ENCODE data around the gene MEIOB.
"Not testable (repeated sequence)": the region's sequence is repeated elsewhere in the genome, so short reads cannot be mapped to it uniquely, and the experiment has no call there.

The MEIOB gene, protein sequence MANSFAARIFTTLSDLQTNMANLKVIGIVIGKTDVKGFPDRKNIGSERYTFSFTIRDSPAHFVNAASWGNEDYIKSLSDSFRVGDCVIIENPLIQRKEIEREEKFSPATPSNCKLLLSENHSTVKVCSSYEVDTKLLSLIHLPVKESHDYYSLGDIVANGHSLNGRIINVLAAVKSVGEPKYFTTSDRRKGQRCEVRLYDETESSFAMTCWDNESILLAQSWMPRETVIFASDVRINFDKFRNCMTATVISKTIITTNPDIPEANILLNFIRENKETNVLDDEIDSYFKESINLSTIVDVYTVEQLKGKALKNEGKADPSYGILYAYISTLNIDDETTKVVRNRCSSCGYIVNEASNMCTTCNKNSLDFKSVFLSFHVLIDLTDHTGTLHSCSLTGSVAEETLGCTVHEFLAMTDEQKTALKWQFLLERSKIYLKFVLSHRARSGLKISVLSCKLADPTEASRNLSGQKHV

DNA sequence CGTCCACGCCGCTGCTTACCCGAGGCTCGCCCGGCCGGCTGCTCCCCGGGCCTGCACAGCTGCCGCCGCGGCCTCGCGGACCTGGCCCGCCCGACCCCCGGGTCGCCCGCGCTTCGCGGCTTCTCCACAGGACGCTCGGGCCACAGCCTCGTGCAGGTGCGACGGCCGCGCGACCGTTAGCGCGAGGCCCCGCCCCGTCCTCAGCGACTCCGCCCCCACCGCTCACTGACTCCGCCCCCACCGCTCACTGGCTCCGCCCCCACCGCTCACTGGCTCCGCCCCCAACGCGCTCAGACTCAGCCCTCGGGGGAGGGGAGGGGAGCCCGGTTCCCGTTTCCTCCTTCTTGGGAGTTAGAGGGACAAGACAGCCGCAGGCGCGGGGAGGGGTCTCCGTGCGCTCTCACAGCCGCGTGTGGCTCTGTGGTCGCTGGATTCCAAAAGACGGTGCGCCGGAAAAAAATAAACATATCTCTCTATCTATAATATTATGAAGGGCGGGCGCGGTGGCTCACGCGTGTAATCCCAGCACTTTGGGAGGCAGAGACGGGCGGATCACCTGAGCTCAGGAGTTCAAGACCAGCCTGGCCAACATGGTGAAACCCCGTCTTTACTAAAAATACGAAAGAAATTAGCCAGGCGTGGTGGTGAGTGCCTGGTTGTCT lies at the start of gene MEIOB:
Gene MEIOB (minus strand): TSS at position 191 of the 662 bp plus-strand sequence. CDS start 3,989 bp downstream, outside the sequence.
- DNase-seq = peak; percentile 19

DNA sequence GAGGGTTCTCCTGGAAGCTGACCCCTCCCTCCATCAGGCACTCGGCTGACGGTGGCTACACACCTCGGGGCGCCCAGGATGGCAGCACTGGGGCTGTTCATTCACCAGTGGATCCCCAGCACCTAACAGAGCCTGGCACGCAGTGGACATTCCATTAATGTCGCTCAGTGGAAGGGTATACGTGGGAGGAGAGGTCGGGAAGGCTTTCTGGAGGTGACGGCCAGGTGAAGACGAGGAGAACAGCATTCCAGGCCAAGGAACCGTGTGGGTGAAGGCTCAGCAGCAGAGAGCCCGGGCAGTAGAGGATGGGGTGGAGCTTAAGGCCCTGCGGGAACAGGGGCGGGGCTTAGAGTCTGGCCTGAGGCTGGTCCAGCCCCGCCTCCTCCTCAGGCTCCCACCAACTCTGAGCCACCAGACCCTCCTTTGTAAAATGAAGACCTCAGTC lies 48.8 kb upstream of the MEIOB start:
- no peak for DNase-seq

DNA sequence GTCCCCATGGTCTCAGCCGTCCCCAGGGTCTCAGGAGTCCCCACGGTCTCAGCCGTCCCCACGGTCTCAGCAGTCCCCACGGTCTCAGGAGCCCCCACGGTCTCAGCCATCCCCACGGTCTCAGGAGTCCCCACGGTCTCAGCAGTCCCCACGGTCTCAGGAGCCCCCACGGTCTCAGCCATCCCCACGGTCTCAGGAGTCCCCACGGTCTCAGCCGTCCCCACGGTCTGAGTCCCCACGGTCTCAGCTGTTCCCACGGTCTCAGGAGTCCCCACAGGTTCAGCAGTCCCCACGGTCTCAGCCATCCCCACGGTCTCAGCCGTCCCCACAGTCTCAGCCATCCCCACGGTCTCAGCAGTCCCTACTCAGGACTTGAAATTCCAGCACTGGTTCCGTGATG lies 48.2 kb upstream of the MEIOB start:
- DNase-seq = not testable (repeated sequence)

DNA sequence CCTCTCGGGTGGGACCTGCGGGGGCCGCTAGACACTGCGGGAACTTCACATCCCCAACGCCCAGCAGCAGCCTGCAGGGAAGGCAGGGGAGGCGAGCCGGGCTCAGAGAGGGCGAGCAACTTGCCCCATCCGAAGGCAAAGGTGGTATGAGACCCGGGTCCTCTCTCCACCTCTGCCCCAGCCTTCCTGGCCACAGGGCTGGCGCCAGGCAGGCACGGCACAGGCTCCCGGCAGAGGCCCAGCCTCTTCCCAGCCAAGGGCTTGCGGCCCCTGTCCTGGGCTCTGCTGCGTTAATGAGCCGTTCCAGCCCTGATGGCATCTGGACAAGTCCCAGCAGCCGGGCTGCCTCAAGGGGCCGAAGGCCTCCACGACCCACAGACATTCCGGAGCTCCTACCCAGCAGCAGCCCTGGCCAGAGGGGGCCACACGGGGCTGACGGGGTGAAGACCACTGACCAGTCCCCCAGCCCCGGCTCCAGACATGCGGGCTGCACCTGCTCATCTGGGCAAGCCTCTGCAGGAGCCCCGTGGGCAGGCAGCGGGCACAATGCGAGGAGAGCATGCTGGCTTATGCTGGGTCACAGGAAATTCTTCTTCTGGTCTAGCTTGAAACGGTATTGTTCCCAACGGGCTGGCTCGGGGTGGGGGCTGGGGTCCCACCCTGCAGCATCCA lies 47.5 kb upstream of the MEIOB start:
- DNase-seq = no peak

DNA sequence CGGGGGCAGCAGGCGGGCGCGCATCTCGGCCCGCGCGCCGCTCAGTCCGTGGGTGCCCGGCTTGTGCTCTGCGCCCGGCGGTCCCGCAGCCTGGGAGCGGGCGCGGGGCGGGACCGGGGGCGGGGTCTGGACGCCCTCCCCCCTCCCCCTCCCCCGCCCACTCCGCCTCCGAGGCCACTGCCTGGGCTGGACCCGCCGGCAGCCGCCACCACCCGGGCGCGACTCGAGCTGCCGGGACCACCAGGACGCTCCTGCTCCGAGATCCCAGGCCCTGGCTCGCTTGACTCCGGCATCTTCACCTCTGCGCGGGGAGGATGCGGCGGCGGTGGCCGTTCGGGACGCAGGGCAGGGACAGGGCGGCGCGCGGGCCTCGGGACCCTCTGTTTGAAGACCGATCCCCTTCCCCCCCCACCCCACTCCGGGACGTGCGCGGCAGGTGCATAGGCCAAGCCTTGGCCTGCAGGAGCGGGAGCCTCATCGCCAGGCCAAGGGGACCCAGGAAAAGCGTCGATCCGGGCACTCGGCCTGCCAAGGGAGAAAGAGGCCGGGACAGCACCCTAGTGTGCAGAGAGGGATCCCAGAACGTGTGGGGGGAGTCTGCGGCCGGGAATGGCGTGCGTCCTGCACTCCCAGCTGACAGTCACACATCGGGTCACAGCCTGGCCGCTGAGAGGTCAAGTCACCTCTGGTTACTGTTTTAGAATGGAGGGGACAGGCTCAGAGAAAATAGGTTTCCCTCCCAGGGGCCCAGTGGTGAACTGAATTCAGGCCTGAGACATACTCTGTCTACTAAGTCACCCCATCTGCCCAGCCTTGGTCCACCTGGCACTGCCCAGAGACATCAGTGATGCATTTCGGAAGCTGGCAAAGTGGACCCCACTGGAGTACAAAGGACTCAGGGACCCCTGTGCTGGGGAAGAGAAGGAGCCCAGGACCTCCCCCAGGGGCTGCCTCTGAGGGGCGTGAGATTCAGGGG lies 46.7 kb upstream of the MEIOB start, which contains the start of gene HS3ST6:
Gene HS3ST6 (minus strand): TSS at position 65 of the 976 bp plus-strand sequence. CDS start 92 bp downstream, outside the sequence.
- no peak for DNase-seq

DNA sequence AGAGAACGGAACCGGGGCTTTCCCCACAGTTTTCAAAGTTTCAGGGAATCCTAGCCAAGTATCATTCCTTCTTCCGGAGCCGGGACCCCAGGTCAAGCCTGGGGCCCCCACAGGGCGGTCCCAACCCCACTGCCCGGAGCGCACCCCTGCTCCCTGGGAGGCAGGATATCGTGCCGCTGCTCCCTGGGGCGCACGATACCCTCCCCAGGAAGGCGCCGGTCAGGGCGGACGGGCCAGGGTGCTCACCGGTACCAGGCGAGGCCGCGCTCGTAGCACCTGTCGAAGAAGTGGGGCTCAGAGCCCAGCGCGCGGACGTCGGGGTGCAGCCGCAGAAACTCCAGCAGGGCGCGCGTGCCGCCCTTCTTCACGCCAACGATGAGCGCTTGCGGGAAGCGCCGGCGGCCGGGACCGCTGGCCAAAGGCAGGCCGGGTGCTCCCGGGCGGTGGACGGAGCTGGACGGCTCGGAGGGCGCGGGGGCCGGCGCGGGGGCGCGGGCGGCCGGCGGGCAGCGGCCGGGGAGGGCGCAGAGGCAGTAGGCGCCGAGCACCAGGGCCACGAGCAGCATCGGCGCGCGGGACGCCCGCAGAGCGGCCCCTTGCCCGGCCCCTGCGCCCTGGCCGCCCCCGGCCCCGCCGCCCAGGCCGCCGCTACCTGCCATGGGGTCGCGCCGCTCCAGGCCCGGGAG lies 45.8 kb upstream of the MEIOB start:
- no peak for DNase-seq

DNA sequence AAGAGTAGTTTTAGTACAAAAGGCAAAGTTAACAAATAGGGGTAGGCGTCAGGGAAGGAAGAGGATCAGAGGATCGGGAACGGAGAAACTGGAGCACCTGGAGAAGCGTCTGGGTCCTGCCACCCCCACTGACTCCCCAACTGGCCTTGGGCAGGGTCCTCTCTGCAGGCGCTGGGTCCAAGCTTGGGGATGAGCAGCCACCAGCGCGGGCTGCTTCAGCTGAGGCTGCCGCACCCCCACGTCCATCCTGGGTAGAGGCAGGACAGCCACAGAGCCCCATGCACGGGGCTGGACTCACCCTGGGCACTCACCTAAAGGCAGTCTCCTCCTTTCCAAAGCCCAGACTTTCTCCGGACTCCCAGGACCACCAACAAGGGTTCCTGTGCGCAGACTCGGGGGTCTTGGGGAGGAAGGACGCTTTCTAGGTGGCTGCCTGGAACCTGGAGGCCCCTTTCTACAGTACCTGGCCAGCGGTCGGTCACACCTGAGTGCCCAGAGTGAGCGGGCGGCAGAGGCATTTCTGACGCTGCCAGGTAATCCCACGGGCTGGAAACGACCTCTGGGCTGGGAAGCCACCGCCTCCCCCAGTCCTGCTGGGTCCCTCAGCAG lies 45.2 kb upstream of the MEIOB start:
- DNase-seq = no peak

DNA sequence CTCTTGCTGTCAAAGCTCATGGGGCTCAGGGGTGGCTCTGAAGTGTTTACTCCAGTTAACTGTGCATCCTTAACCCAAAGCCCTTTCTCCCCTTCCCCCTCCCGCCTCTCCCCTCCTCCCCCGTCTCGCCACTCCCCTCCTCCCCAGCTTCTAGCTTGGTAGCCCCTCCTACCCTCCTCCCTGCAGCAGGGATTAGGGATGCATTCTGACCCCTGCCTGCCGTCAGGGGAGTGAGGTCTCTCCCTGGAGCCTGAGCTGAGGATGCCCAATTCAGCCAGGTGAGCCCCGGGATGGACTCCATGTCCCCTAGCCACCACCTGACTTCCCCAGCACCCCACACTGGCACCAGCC lies 44.7 kb upstream of the MEIOB start:
- DNase-seq = no peak

DNA sequence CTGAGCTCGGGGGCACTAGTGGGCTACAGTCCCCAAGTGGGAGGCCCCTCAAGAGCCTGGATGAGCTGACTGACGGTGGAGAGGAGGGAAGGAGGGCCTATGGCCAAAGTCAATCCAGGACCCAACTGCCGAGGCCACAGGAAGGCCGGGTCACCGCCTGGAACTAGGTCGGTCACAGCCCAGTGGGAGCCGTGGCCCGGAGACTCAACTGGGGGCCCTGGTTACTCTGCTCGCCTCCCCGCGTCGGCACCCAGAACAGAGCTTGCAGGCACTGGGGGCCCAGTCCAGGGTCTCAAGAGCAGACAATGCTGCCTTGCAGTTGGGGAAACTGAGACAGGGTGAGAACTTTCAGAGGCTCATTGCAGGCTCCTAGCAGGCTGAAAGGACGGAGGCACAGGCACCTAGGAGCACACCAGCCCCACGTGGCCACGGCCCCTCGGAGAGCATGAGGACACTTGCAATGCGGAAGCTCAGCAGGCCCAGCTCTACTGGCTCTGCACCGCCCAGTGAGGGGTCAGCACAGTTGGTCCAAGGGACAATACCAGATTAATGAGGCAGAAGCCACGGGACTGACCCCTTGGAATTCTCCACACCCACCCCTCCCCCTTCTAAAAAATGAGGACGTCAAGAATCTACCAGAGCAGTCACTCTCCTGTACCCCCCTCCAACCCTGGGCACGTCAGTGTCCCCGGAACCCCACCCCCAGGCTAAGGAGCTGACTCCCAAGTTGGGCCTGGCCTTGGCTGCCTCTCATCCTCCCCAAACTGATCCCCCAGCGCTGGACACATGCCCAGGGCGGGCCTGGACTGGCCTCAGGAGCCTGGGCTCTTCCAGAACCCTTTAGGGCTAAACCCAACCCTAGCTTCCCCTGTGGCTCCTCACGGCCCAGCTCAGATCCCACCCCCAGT lies 44.0 kb upstream of the MEIOB start:
- DNase-seq = no peak

DNA sequence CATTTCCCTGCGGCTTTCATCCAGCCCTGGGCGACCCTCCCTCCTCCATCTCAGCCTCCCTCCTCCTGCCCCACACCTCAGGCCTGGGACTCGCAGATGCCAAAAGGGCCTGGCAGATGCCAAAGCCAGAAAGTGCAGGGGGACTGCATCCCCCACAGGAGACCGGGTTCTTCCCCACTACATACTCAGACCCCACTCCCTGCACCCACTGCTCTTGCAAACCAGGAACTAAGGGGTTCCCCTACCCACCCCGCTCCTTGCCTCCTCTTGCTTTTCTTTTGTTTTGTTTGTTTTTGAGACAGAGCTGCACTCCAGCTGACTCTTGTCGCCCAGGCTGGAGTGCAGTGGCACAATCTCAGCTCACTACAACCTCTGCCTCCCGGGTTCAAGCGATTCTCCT lies 43.0 kb upstream of the MEIOB start:
- no peak for DNase-seq

DNA sequence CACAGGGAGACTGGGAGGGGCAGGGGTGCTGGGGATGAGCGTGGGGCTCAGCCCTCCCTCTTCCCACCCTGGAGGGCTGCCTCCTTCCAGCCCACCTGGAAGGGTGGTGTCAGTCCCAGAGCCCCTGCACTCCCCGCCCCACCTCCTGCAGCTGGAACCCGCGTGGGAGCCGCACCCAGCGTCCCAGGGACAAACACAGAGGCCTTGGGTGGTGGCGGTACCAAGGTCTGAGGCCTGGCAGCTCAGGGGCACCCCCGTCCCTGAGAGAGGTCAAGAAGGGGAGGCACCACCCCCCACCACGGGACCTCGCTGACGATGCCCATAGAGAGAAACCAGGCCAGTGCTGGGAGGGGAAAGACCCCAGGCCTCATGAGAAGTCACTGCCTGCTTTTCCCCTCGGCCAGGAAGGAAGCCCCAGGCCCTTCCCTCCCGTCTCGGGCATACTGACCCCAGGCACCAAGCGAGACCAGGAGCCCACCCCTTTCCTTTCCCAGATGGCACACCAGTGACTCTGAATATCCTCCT lies 42.2 kb upstream of the MEIOB start:
- no peak for DNase-seq

DNA sequence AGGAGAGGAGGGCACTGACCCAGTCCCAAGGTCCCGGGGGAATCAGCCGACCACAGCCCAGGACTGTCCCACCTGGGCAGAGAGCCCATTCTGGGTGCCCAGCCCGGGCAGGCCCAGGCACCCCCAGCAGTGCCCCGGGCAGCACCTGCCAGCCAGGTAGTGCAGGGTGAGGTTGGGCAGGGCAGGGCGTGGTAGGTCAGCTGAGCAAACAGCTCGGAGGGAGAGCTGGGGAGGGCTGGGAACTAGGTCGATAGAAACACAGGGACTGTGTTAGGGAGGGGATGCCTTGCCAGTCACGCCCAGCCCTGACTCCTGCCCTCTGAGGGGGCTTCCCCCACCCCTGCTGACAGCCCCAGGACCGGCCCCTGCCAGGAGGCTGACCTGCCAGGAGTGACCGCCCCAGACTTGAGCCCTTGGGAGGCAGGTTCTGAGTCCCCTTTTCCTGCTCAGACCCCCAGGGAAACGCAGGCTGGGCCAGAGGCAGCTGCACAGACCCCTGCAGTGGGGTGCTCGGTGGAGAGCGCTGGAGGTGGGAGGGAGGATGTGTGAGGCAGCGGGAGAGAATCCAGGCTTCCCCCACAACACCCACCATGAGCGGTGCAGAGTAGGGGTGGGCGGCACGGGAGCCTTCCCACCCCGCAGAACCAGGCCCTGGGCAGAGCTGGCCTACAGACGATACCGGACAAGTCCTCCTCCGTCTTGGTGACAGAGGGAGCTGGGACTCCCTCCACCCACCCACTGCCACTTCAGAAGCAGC lies 41.5 kb upstream of the MEIOB start:
- no peak for DNase-seq

DNA sequence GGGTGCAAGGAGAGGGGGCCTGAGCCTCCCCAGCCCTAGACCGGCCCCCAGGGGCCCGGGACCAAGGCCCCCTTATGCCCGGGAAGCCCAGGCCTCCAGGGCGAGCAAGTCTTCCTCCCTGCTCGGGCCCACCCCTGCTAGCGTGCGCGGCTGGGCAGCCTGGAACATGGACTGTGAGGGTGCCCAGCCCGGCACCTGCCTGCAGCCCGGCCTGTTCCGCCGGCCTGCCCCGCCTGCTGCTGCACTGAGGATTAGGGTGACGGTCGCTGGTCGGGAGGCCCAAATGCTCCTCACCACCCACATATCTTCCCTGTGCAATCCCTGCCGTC lies 40.2 kb upstream of the MEIOB start:
- DNase-seq = no peak

DNA sequence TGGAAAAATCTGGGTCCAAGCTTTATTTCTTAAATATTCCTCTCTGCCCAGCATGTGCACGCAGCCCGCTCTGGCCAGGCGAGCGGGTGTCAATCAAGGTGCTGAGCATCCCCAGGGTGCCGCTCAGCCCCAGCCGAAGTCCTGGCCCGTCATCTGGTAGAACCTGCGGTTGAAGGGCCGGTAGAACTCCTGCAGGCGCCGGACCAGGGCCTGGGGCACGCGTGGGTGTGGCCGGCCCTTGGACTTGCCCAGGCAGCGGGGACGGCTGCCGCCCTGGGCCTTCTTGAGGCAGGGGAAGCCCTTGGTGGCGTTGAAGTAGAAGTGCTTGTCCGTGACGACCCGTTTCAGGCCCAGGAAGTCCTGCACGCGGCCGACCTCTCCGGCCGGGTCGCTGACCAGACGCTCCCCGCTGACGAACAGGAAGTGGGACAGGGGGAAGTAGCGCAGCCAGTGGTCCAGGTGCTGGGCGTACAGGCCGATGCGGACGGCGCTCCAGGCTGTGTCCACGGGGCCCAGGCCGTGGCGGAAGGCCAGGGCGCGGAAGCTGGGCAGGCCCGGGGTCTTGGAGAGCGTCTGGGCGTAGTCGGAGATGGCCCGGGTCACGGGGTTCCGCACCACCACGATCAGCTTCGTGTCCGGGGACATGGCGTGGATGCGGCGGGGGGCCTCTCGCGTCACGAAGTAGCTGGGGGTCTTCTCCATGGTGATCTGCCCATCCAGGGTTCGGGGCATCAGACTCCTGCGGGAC lies 39.7 kb upstream of the MEIOB start:
- DNase-seq = no peak

DNA sequence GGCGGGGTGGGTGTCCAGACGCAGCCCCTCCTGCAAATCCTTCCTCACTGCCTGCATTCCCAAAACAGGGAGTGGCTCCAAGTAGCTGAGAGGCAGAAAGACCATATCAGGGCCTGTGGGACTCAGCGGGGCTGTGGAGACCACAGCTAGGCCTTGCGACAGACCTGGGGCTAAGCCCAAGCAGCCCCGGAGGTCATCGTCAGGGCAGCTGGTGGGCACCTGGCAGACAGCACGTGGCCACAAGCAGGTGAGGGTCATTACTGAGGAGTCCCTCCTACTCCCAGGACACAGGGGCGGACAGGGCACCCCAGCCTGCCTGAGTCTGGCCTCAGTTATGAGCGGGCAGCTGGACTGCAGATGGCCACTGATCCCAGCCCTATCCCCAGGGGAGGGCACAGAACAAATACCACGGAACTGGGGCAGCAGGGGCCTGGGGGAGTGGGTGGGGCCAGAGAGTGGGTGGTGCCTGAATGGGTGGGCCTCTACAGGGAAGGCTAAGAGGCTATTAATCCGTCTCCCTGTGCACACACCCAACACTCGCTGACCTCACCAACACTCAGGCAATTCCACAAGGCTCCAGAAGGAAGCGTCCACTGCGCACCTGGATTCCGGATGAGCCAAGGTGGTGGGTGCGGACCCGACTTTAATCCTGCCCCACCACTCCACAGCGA lies 37.7 kb upstream of the MEIOB start:
- no peak for DNase-seq

DNA sequence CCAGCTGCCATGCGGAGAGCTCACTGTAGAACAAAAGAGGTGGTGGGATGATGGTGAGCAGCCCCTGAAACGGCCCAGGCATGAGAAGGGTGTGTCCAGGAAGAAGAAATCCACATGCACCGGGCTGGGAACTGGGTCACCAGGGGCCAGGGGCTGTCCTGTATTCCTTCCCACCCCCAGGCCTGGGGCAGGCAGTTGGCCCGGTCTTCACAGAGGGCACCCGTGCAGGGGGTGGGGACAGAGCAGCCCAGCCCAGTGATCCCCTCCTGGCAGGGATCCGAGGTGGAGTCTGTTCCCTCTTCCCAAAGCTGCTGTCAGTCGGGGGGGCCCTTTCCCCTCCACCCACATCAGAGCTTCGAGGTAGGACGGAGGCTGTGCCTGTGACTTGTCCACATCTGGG lies 37.0 kb upstream of the MEIOB start:
- no peak for DNase-seq

DNA sequence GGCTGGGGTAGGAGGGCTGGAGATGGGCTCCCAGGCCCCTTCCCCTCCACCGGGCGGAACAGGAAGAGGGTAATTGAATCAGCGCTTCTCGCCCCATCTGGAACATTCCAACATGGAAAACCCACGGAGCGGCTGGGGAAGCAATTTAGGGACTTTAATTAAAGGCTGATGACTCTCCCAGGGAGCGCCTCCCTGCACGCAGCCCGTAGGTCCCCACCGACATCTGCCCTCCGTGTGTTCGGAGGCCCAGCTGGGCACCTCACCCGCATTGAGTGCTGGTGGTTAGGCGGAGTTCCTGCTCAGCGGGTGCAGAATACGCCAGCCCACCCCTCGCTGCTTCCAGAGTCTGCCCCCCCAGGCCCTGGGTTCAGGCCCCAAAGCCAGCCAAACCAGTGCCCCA lies 36.2 kb upstream of the MEIOB start:
- no peak for DNase-seq
